Epidermal melanocyte (primary cell): ENCODE data around the gene DENND1A.
"Not testable (repeated sequence)": the region's sequence is repeated elsewhere in the genome, so short reads cannot be mapped to it uniquely, and the experiment has no call there.

ENCODE experiments used
- DNase-seq: peaks from one replicate; pipeline ENCODE4 v3.0.0; 2011; ENCODE audit warnings: low spot score; ENCODE audit not compliant: insufficient read length

The DENND1A gene

DNA sequence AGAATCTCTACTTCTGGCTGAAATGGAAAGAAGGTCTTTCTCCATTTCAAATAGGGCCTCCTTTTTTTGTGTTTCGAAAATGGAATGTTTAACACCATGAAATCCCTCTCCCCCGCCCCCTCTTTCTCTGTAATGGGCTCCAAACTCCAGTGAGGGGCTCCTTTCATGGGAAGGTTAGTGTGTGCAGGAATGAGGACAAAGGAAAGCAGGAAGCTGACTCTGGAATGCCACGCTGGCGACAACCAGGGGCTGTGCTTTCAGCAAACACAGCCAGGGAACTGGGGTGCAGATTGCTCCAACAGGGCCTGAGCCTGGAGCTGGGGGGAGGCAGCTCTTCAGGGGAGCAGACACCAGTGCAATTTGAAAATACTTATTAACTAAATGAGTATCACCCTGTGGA, 491.1 kb downstream of the DENND1A start:
- no peak for DNase-seq

DNA sequence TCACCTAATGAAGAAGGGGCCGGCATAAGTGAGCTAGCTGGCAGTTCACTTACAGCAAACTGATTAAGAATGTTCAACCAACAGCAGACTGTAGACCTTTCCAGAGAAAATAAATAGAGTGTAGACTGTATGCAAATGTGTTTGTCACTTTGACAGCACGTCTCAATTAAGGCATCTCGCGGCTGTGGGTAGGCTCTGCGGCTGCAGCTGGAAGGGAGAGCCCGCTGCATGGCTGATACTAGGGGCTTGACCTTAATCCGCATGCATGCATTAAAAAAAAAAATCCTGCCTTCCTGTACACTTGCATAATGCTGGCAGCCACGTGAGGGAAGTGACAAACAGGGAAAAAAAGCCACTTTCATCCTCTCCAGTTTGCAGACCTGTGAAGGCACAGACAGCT, 491.6 kb downstream of the DENND1A start:
- no peak for DNase-seq

DNA sequence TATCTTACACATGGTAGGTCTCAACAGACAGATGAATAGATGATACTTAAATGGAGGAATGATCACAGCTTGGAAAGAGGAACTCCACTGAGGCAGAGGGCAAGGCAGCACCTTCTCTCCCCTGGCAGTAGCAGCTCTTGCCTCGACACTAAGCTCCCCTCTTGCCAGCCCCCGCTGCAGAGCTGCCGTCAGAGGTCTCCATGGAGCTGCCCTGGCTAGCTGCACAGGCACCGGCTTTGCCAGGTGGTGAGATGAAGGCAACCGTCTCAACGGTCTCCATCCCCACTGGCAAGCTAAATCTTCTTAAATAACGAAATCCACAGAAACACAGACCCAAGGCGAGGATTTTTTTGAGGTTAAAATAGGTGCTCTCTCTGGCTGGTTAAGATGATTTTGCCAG, 492.7 kb downstream of the DENND1A start:
- no peak for DNase-seq

DNA sequence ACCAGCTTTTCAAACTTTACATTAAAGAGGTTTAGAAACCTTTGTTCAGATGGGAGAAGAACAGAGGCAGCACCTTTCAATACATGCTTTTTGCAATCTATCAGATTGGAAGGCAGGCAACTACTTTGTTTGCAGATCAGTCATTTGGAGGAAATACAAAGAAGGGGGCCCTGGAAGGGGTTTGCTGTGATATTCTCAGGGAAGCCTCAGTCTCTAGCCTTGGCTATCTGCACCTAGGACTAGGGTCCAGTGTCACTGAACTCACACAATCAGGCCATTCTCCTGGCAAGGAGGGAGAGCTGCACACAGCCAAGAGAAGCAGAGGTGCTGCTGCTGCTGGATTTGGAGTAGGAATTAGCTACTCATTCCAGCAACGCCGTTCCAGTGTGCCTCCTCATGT, 494.5 kb downstream of the DENND1A start:
- DNase-seq: no peak

DNA sequence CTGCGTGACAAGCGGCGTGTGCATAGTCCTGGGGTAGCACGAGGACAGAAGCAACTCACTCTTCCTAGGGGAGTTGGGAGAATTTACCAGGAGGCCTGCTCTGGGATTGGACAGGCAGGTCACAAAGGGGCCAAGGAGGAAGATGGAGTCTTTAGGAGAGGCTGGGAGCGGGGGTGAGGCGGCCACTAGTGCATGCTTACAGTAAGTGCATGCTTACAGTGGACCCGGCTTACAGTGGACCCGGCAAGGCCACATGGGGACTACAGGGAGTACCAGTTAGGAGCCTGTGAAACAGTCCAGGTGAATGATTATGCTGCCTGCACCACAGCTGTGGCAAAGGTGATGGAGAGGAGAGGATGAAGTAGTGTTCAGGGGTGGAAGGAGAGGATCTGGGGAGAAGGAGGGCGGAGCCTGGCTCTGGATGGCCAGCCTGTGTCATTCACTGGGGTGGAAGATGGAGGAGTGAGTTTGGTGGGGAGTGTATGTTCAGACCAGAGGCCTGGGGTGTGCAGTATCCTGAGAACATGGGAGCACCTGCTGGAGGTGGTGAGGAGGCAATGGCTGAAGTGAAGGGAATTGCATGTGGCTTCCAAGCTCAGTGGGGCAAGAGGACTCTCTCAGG, 495.2 kb downstream of the DENND1A start:
- no peak for DNase-seq

DNA sequence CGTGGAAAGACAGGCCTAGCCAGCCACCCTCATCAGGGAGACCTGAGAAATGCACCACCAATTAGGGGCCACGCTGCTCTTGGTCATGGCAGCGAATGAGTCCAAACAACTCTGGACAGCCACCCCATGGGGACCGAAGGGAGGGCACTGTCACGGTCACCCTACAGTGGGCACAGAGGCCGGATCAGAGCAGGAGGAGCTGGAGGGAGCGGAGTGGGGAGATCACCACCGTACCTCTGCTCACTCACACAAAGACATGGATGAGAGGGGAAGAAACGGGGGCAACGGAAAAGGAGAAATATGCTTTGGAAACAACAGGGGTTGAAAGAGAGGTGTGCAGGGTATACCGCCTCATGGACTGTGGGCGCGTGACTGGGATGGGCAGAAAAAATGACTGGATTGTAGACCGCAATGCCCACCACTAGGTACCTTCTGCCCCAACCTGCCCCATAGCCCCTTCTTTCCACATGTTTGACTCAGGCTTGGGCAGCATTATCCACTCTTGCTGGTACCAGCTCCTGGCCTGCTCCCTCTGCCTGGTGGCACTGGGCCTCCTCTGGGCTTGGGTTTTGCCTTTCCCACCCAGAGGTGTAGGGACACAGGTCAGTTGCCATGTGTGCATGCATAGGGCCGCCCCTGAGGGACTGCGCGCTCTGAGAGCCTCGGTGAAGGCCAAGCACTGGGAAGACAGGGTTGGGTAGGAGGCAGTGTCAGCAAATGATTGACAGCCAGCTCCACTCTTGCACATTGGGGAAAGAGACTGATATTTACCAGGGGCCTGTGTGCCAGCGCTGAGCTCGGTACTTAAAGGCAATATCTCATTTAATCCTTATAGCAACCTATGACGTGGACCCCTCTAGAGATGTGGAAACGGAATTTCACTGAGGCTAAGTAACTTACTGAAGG, 497.3 kb downstream of the DENND1A start:
- no peak for DNase-seq

DNA sequence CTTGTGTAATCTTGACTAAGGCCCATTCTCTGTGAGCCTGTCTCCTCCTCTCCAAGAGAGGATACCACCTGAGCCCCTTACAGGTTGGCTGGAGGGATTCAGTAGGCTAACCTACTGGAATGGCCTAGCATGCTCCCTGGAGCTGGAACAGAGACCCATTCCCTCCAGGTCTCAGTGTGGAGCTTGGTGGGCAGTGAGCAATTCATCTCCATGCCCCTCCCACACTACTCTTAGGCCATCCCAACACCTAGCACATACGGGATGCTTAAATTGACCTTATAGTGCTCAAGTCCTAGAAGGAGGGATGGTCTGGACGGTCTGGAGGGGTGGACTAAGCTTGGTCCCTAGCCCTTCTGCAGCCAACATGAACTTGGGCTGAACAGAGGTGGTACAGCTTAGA, 498.3 kb downstream of the DENND1A start:
- DNase-seq: no peak

DNA sequence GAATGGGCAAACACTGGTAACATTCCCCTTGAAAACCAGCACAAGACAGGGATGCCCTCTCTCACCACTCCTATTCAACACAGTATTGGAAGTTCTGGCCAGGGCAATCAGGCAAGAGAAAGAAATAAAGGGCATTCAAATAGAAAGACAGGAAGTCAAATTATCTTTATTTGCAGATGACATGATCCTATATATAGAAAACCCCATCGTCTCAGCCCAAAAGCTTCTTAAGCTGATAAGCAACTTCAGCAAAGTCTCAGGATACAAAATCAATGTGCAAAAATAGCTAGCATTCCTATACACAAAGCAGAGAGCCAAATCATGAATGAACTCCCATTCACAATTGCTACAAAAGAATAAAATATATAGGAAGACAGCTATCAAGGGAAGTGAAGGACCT, 501.5 kb downstream of the DENND1A start:
- not testable (repeated sequence) for DNase-seq

DNA sequence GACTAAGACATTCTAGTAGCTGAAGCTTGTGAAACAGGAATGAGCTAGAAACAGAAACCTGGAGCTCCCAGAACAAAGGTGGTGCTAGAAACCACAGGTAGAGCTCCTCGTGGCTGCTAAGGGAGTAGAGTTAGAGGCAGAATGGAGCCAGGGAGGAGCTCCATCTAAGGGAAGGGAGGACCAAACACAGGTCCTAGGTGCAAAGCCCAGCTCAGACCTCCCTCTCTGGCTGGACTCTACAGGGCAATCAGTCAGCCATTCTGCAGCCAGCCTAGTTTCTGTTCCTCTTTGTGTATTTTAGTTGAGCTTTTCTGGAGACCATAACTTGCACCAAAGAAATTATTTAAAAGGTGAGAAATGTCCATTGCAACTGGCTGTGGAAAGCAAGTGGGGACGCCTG, 503.5 kb downstream of the DENND1A start:
- no peak for DNase-seq

DNA sequence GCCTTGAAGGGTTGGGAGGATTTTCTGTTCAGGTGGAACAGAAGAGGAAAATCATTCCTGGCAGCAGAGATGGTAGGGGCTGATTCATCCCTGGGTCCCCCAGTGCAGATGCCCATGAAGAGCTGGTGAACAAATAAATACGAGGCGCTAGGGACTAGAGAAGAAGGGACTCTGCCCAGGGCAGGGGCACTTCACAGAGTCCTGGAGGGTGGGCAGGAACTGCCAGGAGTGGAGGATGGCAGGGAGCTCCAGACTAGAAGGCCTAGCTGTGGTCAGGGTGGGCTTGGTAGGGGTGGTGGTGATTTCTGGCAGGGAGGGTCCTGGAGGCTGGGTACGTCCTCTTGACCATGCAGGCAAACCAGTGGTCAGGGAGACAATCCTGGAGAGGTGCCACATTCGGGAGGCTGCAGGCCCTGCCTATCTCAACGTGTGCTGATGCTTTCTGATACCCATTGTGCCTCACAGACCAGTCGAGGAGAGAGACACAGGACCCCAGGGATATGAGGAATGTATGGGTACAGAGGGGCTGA, 504.0 kb downstream of the DENND1A start:
- no peak for DNase-seq

DNA sequence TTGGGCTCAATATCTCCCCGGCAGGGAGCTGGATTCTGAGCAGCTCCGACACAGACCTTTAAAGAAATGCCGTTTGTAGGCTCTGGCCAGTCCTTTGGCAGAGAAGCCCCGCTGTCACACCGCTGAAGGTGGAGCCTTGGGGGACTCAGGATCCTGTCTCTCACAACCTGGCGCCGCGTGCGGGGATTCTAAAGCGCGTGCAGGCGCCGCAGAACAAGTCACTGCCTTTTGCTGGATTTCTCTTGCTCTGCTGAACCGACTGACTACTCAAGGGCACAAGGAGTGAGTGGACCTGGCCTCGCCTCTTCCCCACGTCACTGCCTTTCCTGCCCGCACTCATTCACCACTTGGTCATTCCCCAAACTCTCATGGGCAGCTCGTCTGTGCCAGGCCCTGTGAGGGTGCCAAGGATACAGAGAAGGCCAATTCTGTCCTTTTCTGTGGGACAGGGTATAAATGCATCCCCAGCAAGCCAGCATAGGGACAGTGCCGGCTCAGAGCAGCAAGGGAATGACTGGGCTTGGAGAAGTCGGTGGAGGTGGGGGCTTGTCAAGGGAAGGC, 504.6 kb downstream of the DENND1A start:
- DNase-seq: no peak

DNA sequence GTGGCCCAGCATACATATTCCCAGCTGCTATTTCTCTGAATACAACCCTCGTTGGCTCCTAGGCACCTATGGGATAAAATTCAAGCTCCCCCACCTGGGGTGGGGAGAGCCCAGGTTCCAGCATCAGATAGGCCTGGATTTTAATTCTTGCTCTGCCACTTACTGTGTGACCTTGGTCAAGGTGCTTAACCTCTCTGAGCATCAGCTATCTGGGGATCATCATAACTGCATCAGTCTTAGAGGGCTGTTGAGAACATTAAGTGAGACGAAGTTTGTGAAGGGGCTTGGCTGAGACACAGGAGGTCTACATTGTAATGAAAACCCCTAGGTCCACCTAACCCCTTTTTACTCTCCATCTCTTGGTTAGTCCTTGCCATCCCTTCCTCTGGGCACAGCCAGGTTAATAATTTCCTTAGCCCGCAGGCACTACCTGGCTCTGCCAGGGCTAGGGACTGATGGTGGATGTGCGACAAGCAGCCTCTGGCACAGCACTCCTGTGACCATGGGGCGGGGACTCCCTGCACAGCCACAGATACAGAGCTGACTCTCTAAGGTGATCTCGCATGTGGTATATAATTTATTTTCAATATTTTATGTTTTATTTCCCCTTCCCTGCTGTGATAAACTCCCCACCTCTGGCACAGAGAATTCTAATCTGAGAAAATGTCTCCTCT, 505.2 kb downstream of the DENND1A start:
- DNase-seq: no peak

DNA sequence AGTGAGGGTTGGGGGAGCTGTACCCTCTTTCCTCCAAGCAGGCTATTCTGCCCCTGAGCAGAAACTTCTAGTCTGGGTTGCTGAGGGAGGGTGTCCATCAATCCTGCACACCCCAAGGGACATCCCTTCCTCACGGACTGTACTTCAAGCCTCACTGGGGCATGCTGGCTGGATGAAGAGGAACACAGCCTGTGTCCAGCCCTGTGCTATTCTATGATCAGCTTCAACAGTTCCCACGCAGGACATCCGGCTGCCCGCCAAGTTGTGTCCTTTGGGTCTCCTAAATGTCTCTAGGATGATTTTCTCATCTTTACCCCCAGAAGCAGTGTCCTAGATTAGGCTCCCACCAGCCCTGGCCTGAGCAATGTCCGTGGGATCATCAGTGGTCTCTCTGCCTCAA, 505.8 kb downstream of the DENND1A start:
- no peak for DNase-seq

DNA sequence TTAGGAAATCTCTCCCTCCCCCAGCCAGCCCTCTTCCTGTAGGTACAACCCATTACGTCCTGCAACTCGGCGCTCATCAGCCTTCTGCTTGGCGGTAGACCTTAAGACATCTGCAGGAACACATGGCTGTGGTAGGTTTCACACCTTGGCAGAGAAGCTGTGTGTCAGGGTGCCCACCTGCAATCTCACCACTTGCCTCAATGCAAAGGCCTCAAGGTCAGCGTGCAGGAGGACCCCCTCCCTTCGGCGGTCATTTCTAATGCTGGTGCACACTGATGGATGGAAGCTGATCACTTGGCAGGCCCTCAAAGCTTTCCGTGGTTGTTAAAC, 506.6 kb downstream of the DENND1A start:
- no peak for DNase-seq

DNA sequence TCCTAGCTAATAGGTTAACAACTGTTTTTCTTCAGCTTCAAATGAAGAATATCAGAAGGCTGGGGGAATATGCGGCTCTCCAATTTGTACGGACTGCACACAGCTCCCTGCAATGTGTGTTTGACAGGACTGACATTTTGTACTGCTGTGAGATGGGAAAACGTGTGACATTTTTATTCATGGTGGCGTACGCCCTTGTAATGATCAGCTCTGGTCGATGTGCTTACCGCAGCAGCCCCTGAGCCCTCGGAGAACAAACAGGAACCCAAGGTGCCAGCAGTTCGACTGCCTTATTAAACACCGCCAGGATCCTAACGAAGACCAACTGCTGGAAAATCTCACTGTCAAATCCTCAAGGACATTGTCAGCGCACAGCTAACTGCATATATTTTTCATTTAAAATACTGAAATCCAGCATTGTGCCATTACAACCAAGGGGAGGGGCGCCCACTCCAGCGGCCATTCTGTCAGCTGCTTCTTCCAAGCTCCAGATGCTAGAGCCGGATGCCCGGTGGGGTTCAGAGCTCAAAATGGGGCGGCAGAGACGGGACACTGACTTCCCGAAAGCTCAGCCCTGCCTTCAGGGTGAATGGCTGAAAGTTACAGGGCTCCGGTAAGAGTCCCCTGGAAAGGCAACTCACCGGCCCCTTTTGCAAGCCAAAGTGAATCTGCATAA, 507.2 kb downstream of the DENND1A start:
- no peak for DNase-seq

DNA sequence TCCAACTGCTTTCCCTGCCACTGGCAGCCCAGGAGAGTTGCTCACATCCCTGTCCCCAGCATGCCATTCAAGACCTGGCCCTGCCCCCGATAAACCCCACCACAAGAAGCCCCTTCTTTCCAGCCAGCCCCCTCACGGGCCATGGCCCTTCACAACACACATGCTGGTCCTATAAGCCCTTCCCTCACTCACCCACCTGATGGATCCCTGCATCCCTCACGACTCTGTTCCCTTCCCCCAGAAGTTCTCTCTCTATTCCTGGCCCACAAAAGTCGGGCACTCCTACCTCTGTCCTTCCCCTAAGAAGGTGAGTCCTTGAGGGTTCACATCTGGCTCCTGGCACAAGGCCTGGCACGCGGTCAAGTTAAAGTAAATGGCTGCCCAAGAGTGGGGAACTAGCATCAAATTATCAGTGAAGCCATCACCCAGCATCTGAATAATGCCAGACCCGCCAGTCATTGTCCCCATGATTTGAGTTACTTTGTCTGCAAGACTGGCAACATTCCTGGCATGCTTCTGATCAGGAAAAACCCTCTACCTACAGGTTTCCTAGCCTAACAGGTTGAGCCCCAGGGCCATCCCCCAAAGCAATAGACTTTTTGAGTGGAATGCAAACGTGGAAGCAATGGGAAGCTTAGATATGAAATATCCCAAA, 508.0 kb downstream of the DENND1A start:
- DNase-seq: no peak

DNA sequence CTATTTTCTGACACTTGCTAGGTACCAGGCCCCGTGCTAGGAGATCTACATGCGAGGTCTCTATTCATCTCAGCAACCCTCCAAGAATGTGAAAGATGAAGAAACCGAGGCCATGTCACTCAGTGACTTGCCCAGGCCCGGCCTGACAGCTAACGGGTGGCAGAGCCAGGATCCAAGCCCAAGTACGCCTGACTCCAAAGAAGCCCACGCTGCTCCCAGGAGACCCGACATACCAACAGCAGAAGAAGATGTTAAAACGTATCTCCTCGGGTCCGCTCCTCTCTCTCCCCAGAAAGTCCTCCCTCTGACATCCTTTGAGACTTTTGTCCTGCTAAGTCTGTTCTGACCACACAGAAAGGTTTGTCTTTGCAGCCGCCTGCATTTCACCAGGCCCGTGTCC, 508.7 kb downstream of the DENND1A start:
- DNase-seq: no peak

DNA sequence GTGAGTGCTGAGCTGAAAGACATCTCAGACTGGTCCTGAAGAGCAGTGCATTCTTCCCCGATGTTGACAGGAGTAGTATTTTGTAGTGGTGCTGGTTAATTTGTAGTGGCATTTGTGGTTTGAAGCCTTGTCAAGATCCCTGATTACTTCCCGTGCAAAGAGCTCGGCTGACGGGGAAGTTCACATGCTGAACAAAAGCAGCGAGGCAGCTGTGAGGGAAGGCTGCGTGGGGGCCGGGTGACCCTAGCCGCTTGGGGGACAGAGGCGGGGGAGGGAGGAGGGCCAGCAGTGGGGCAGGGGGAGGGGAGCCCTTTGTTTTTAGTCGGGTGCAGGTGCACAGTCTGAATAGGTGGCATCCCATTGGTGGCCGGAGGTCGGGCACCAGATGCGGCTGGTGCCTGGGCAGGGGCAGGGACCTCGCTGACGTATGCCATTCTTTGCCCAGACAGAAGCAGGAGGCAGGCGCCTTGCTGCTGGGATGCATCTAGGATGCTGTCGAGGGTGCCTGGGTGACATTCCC, 509.3 kb downstream of the DENND1A start:
- DNase-seq: no peak

DNA sequence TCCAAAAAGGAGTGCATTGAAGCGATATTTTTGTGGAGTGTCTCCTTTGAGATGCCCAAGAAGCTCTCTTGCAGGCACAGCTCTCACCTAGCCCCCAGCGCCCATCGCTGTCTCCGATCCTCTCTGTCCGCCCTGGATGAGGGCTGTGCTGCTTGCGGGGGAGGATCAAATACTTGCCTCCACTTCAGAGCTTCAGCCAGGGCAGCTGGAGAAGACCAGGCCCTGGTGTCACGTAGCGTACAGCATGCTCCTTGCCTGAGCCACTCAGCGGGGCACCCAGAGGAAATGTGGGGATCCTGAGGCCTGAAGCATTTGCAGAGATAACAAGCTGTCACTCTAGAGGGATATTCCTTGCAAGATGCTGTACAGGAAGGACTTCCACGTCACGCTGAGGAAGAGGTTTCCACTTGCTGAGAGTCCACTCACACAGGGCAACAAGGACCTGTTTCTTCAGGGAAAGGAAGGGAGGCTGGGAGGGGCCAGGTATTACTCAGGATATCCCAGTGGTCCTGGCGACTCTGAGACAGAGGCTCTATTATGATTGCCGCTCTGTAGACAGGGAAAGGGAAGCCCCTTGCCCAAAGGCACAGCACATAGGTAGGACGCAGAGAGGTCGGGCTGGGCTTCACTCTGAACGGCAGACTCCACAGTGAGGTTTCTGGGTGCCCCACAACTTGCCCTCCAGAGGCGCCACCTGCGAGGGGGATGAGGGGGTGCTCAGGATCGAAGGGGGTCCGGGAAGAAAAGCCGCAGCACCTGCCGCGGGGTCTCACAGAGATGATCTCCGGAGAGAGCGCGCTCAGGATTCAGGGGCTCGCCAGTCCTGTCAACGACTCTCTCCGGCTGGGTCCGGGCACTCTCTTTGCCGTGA, 510.0 kb downstream of the DENND1A start:
- DNase-seq: no peak

DNA sequence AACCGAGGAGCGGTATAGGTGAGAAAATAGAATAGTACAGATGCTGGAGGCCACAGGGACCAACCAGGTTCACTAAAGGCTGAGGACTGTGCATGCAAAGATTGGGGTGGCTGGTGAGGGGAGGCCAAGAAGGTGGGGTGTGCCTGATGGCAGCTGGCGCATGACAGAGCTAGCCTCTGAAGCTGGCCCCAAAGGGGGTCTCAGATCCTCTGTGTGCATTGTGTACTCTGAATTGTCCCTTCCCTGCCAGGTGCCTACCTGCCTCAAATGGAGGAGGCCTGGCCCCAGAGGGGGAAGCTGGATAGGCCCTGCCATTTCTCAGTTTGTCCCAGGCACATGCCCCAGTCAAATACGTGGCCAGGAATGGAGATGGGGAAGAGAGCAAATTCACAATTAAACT, 510.8 kb downstream of the DENND1A start:
- no peak for DNase-seq
